B cell (primary cell): ENCODE results near the gene SLC1A1. TPM values are rescaled to one million over a fixed set of nuclear protein-coding genes. Genes with fewer than 3 reads are reported as not detected.

ENCODE experiments used
- ATAC-seq: fragments of 200-7000 bp; cut with Tn5 transposase; one replicate; pipeline ENCODE4 v1.10.0; 2021; ENCODE audit warnings: low read depth, mild to moderate bottlenecking, moderate number of reproducible peaks, moderate library complexity
- CTCF ChIA-PET: fragments of 350-600 bp; sonication (Branson Sonifier 250); formaldehyde crosslinking; loops from one replicate; lab custom pipeline; 2021; ENCODE audit warnings: antibody characterized with exemption, inconsistent platforms; lab: Charles Lee
- POLR2A ChIA-PET: fragments of 350-600 bp; sonication (Branson Sonifier 250); formaldehyde crosslinking; loops from one replicate; lab custom pipeline; 2021; ENCODE audit warnings: antibody characterized with exemption; lab: Charles Lee
- DNase-seq: peaks from one replicate; pipeline ENCODE4 v3.0.0; 2013
- H2AFZ ChIP-seq: 2 replicates; pipeline ENCODE4 v1.6.1; 2012; ENCODE audit warnings: mild to moderate bottlenecking, low read depth, low read length; ENCODE audit not compliant: insufficient read depth, poor library complexity, severe bottlenecking
- H3K27ac ChIP-seq, 2 donors: 1 replicate in 1 of 2; 2 replicates in 1 of 2; pipeline ENCODE4 v1.5.1; 2012 to 2013; ENCODE audit warnings: low read length in 2 of 2, mild to moderate bottlenecking in 2 of 2, moderate library complexity in 1 of 2
- H3K27me3 ChIP-seq, 4 experiments: fragments of 200-600 bp in 1 of 4; sonication (generic) in 1 of 4; replicated peaks in 1 of 4; 1 replicate in 2 of 4; 2 replicates in 2 of 4; pipeline versions ENCODE4 v1.6.1 to v1.7.0; 2013 to 2016; ENCODE audit warnings: low read length in 3 of 4, mild to moderate bottlenecking in 2 of 4, mixed read lengths in 1 of 4, moderate library complexity in 1 of 4; ENCODE audit not compliant: insufficient read depth in 4 of 4, control insufficient read depth in 3 of 4; ENCODE audit errors: control extremely low read depth in 1 of 4
- H3K36me3 ChIP-seq, 2 experiments: replicated peaks in 1 of 2; 1 replicate in 1 of 2; 2 replicates in 1 of 2; pipeline versions ENCODE4 v1.6.1 to v1.7.1; 2013; ENCODE audit warnings: low read length in 1 of 2; ENCODE audit not compliant: insufficient read depth in 2 of 2, control insufficient read depth in 1 of 2; ENCODE audit errors: control extremely low read depth in 1 of 2, extremely low read depth in 1 of 2
- H3K4me1 ChIP-seq, 2 donors: fragments of 200-600 bp in 1 of 2; sonication (generic) in 1 of 2; 1 replicate in 1 of 2; 2 replicates in 1 of 2; pipeline versions ENCODE4 v1.5.1 to v1.6.1; 2013 to 2017; ENCODE audit warnings: low read length in 2 of 2; ENCODE audit not compliant: control insufficient read depth in 2 of 2, insufficient read depth in 2 of 2
- H3K4me2 ChIP-seq: replicated peaks from 2 replicates; pipeline ENCODE3; 2012; ENCODE audit warnings: mild to moderate bottlenecking, low read depth, low read length; ENCODE audit not compliant: poor library complexity, severe bottlenecking
- H3K4me3 ChIP-seq, 5 experiments: fragments of 200-600 bp in 1 of 5; sonication (generic) in 1 of 5; 1 replicate in 3 of 5; 2 replicates in 2 of 5; pipeline versions ENCODE4 v1.5.1 to v1.7.0; 2011 to 2016; ENCODE audit warnings: low read length in 4 of 5, mild to moderate bottlenecking in 4 of 5, low read depth in 2 of 5, control low read depth in 1 of 5, moderate library complexity in 1 of 5; ENCODE audit not compliant: insufficient read depth in 1 of 5; ENCODE audit errors: control extremely low read depth in 1 of 5, extremely low read depth in 1 of 5
- H3K79me2 ChIP-seq: fragments of 200-600 bp; sonication (generic); one replicate; pipeline ENCODE4 v1.6.0; 2016; ENCODE audit warnings: low read length; ENCODE audit not compliant: control insufficient read depth, insufficient read depth
- H3K9ac ChIP-seq: fragments of 200-600 bp; sonication (generic); 2 replicates; pipeline ENCODE4 v1.6.1; 2017; ENCODE audit warnings: mild to moderate bottlenecking, low read length, moderate library complexity
- H3K9me3 ChIP-seq, 3 donors: one replicate each; pipeline versions ENCODE4 v1.6.1 to v1.7.1; 2013; ENCODE audit warnings: low read length in 2 of 3; ENCODE audit not compliant: control insufficient read depth in 2 of 3, insufficient read depth in 1 of 3; ENCODE audit errors: control extremely low read depth in 1 of 3
- H4K20me1 ChIP-seq: 2 replicates; pipeline ENCODE4 v1.6.0; 2012; ENCODE audit warnings: mild to moderate bottlenecking, low read length; ENCODE audit not compliant: insufficient read depth, control insufficient read depth, poor library complexity, severe bottlenecking
- H3K27ac Mint-ChIP-seq: one replicate; pipeline ENCODE4 v1.8.0; 2021; ENCODE audit warnings: mixed read lengths
- H3K27me3 Mint-ChIP-seq: one replicate; pipeline ENCODE4 v1.8.0; 2021; ENCODE audit warnings: mixed read lengths
- H3K4me1 Mint-ChIP-seq: one replicate; pipeline ENCODE4 v1.8.0; 2021; ENCODE audit warnings: mixed read lengths
- H3K4me3 Mint-ChIP-seq: one replicate; pipeline ENCODE4 v1.8.0; 2021; ENCODE audit warnings: mixed read lengths
- H3K9me3 Mint-ChIP-seq: one replicate; pipeline ENCODE4 v1.8.0; 2022; ENCODE audit warnings: mixed read lengths; ENCODE audit not compliant: insufficient read depth
- EZH2 ChIP-seq: IDR thresholded peaks from 2 replicates; pipeline ENCODE4 v1.6.1; 2012; ENCODE audit warnings: borderline replicate concordance, low read depth, mild to moderate bottlenecking, moderate library complexity, low read length; ENCODE audit not compliant: insufficient read depth, poor library complexity, severe bottlenecking
- WGBS: methylation state at CpG from one replicate; pipeline ENCODE4 v1.1.5; 2013; ENCODE audit warnings: missing lambda C conversion rate; ENCODE audit not compliant: insufficient coverage; 5-methylcytosine and 5-hydroxymethylcytosine counted together
- intact Hi-C: fragments of 100-400 bp; cut with micrococcal nuclease; formaldehyde crosslinking; loops from one replicate; pipeline ENCODE4 v1.10.0; 2022
- polyA plus RNA-seq: library from polyadenylated mRNA; depleted of rRNA; stranded (reverse); fragments of >200 nt; gene quantifications from 2 replicates; pipeline ENCODE4 v1.2.3, GENCODE V29; 2012
- total RNA-seq, 2 donors: library from RNA; stranded (reverse); fragments of 120-200 nt in 1 of 2; gene quantifications; 1 replicate in 1 of 2; 2 replicates in 1 of 2; pipeline versions ENCODE4 v1.2.3 to v1.2.4, GENCODE V29; 2013 to 2022
- TF ChIP-seq, protein P1 (sequence below): fragments of 200-600 bp; IDR thresholded peaks from one replicate; pipeline ENCODE4 v1.8.0; 2022; ENCODE audit warnings: antibody characterized with exemption, mild to moderate bottlenecking

Gene SLC1A1
- total and polyA plus RNA-seq, 2 donors (not counting 1 experiment from before 2014, with no cell fraction given): 0.10 to 0.54 TPM

DNA sequence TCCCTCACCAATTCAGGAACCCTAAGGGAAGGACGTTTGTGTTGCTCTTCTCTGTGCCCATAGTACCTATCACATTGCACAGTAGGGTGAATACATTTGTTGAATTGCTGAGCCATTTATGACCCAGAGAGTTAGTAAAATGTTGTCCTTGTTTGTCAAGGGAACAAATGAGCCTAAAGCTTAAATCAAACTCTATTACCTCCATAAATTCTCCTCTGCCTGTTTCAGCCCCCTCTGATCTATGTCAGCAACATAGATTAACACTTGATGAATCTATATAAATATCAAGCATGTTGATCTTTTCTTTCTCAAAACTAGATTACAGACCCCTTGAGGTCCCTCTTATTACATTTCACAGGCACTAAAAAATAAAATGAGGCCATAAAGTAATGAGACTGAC is 7.1 kb downstream of the SLC1A1 start:
- H2AFZ ChIP-seq: no peak overlapping the region
- H3K4me1 Mint-ChIP-seq: no peaks in the 10 kb centered on the region
- no peak overlapping the region for H3K27ac ChIP-seq
- H4K20me1 ChIP-seq: no peaks in the 10 kb centered on the region
- no peaks in the 10 kb centered on the region for H3K9me3 ChIP-seq
- H3K27ac Mint-ChIP-seq: no peak overlapping the region
- H3K36me3 ChIP-seq: no peaks in the 10 kb centered on the region
- DNase-seq (no peak), ATAC-seq (no peak)
- no peak overlapping the region for H3K4me2 ChIP-seq
- no peak overlapping the region for H3K4me3 ChIP-seq
- peaks cover 19% of the 10 kb centered on the region for H3K27me3 Mint-ChIP-seq
- POLR2A ChIA-PET: no interaction called here
- no peaks in the 10 kb centered on the region for H3K9me3 Mint-ChIP-seq
- no CpG with 5 or more reads among the region's 1 CpG for WGBS
- TF ChIP-seq, protein P1, sequence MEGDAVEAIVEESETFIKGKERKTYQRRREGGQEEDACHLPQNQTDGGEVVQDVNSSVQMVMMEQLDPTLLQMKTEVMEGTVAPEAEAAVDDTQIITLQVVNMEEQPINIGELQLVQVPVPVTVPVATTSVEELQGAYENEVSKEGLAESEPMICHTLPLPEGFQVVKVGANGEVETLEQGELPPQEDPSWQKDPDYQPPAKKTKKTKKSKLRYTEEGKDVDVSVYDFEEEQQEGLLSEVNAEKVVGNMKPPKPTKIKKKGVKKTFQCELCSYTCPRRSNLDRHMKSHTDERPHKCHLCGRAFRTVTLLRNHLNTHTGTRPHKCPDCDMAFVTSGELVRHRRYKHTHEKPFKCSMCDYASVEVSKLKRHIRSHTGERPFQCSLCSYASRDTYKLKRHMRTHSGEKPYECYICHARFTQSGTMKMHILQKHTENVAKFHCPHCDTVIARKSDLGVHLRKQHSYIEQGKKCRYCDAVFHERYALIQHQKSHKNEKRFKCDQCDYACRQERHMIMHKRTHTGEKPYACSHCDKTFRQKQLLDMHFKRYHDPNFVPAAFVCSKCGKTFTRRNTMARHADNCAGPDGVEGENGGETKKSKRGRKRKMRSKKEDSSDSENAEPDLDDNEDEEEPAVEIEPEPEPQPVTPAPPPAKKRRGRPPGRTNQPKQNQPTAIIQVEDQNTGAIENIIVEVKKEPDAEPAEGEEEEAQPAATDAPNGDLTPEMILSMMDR: no peak
- no peak for TF ChIP-seq EZH2
- H3K9ac ChIP-seq: no peak overlapping the region
- no peaks in the 10 kb centered on the region for H3K79me2 ChIP-seq
- H3K27me3 ChIP-seq: peaks cover 0 to 18% (median 5%) of the 10 kb centered on the region in 4 experiments
- H3K4me1 ChIP-seq: no peaks in the 10 kb centered on the region
- intact Hi-C loops: no loop called here
- H3K4me3 Mint-ChIP-seq: no peak overlapping the region
- CTCF ChIA-PET: no interaction called here

DNA sequence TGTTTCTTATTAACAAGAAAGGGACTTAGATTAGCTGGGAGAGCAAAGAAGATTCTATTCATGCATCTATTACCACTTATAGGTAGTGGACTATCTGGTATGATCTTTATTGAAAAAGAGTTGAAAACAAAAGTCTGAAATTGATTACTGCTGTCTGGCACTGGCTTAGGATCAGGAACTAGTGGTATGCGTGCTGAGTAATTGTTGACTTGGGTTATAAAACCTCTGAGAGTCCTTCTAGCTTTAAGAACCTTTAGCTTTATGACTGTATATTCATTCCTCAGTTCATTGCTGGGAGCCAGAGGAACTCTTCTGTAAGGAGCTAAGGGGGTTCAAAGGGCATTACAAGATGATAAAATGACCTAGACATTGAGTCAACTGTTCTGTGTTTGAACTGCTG is 7.6 kb downstream of the SLC1A1 start:
- TF ChIP-seq, protein P1: no peak
- no peak for TF ChIP-seq EZH2
- Mint-ChIP-seq H3K4me1 (no peaks in the 10 kb centered on the region), H3K4me3 (no peak overlapping the region), H3K27me3 (peaks cover 17% of the 10 kb centered on the region), H3K9me3 (no peaks in the 10 kb centered on the region), H3K27ac (no peak overlapping the region)
- ChIA-PET CTCF (no interaction called here), POLR2A (no interaction called here)
- no peaks in the 10 kb centered on the region for H3K79me2 ChIP-seq
- intact Hi-C loops: no loop called here
- peaks cover 0 to 14% (median 3%) of the 10 kb centered on the region in 4 experiments for H3K27me3 ChIP-seq
- no peak overlapping the region for H2AFZ ChIP-seq
- no peaks in the 10 kb centered on the region for H4K20me1 ChIP-seq
- no peak for ATAC-seq
- H3K4me3 ChIP-seq: no peak overlapping the region
- no peaks in the 10 kb centered on the region for H3K4me1 ChIP-seq
- WGBS: no CpG with 5 or more reads among the region's 1 CpG
- no peaks in the 10 kb centered on the region for H3K9me3 ChIP-seq
- H3K4me2 ChIP-seq: no peak overlapping the region
- H3K36me3 ChIP-seq: no peaks in the 10 kb centered on the region
- no peak overlapping the region for H3K27ac ChIP-seq
- no peak overlapping the region for H3K9ac ChIP-seq
- no peak for DNase-seq
